Astrocyte (in vitro differentiated cells and primary cell): Measurements from ENCODE around the gene ABHD12. TPM values are rescaled to one million over a fixed set of nuclear protein-coding genes. Genes with fewer than 3 reads are reported as not detected.

Experiments
- DNase-seq: peaks from one replicate; pipeline ENCODE4 v3.0.0-alpha.2; 2010; ENCODE audit warnings: low read depth
- FAIRE-seq: peaks from 2 replicates; lab custom pipeline; 2011; peaks lifted over from hg19 to GRCh38; lab: Jason Lieb, UNC
- H2AFZ ChIP-seq: 2 replicates; pipeline ENCODE4 v1.6.0; 2012; ENCODE audit warnings: low read depth, low read length, inconsistent platforms
- H3K27ac ChIP-seq: 2 replicates; pipeline ENCODE4 v1.5.1; 2011; ENCODE audit warnings: low read depth, low read length, inconsistent platforms
- H3K27me3 ChIP-seq: 2 replicates; pipeline ENCODE4 v1.6.0; 2011; ENCODE audit warnings: low read length, inconsistent platforms; ENCODE audit not compliant: insufficient read depth
- H3K36me3 ChIP-seq: 2 replicates; pipeline ENCODE4 v1.5.1; 2011; ENCODE audit warnings: low read length, inconsistent platforms; ENCODE audit not compliant: insufficient read depth
- H3K4me1 ChIP-seq: 2 replicates; pipeline ENCODE4 v1.5.1; 2011; ENCODE audit warnings: low read length, inconsistent platforms; ENCODE audit not compliant: insufficient read depth
- H3K4me2 ChIP-seq: 2 replicates; pipeline ENCODE4 v1.6.0; 2012; ENCODE audit warnings: low read length, inconsistent platforms
- H3K4me3 ChIP-seq: 2 replicates; pipeline ENCODE4 v1.5.1; 2011; ENCODE audit warnings: low read depth, mild to moderate bottlenecking, low read length, inconsistent platforms; ENCODE audit not compliant: insufficient read depth
- H3K79me2 ChIP-seq: 2 replicates; pipeline ENCODE4 v1.6.0; 2012; ENCODE audit warnings: mild to moderate bottlenecking, low read length, inconsistent platforms; ENCODE audit not compliant: insufficient read depth
- H3K9ac ChIP-seq: 2 replicates; pipeline ENCODE4 v1.6.0; 2012; ENCODE audit warnings: mild to moderate bottlenecking, low read length, inconsistent platforms
- H3K9me3 ChIP-seq: 2 replicates; pipeline ENCODE4 v1.5.1; 2012; ENCODE audit warnings: low read depth, mild to moderate bottlenecking, low read length, inconsistent platforms; ENCODE audit not compliant: insufficient read depth
- H4K20me1 ChIP-seq: 2 replicates; pipeline ENCODE4 v1.6.0; 2012; ENCODE audit warnings: low read length, inconsistent platforms; ENCODE audit not compliant: insufficient read depth
- H3K27ac Mint-ChIP-seq: one replicate; pipeline ENCODE4 v1.8.0; 2021; ENCODE audit warnings: mild to moderate bottlenecking, mixed read lengths; ENCODE audit not compliant: unreplicated experiment
- H3K27me3 Mint-ChIP-seq: one replicate; pipeline ENCODE4 v1.8.0; 2021; ENCODE audit warnings: low read depth, mixed read lengths; ENCODE audit not compliant: unreplicated experiment
- H3K36me3 Mint-ChIP-seq: one replicate; pipeline ENCODE4 v1.8.0; 2021; ENCODE audit warnings: low read depth, mixed read lengths; ENCODE audit not compliant: unreplicated experiment
- H3K4me1 Mint-ChIP-seq: one replicate; pipeline ENCODE4 v1.8.0; 2021; ENCODE audit warnings: low read depth, mixed read lengths; ENCODE audit not compliant: unreplicated experiment
- H3K4me3 Mint-ChIP-seq: one replicate; pipeline ENCODE4 v1.8.0; 2021; ENCODE audit warnings: mild to moderate bottlenecking, moderate library complexity, mixed read lengths; ENCODE audit not compliant: unreplicated experiment
- H3K9me3 Mint-ChIP-seq: one replicate; pipeline ENCODE4 v1.8.0; 2021; ENCODE audit warnings: mild to moderate bottlenecking, mixed read lengths; ENCODE audit not compliant: unreplicated experiment
- EZH2 ChIP-seq: IDR thresholded peaks from 2 replicates; pipeline ENCODE4 v1.6.1; 2012; ENCODE audit warnings: mild to moderate bottlenecking, low read length, inconsistent platforms; ENCODE audit not compliant: insufficient read depth
- total RNA-seq: library from RNA; stranded (reverse); gene quantifications from 2 replicates; pipeline ENCODE4 v1.2.1, GENCODE V29; 2021
- TF ChIP-seq, protein P1 (sequence below): IDR thresholded peaks from 2 replicates; pipeline ENCODE4 v1.5.1; 2011; ENCODE audit warnings: low read depth, mild to moderate bottlenecking, inconsistent platforms, low read length, moderate library complexity; ENCODE audit not compliant: insufficient read depth

Gene ABHD12
- total RNA-seq, 1 donor from 2014 or later = 98.1 TPM

DNA sequence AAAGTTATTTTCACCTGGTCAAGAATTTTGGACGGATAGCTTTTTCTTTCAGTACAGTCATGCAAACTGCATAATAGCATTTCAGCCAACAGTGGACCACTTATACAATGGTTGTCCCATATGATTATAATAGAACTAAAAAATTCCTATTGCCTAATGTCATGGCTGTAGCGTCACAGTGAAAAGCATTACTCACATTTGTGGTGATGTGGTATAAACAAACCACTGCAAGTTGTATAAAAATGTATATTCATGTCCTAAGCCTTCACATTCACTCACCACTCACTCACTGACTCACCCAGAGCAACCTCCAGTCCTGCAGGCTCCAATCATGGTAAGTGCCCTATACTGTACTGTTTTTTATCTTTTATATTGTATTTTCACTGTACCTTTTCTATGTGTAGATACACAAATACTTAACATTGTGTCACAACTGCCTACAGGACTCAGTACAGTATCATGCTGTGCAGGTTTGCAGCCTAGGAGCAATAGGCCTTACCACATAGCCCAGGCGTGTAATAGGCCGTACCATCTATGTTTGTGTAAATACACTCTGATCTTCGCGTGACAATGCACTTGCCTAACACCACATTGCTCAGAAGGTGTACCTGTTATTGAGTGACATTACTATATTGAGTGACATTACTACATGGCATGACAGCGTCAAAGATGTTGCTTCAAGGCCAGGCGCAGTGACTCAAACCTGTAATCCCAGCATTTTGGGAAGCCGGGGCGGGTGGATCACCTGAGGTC, 17.9 kb downstream of the ABHD12 start:
- FAIRE-seq (no peak), DNase-seq (peak; percentile 98)
- Mint-ChIP-seq H3K27me3 (no peaks in the 10 kb centered on the region), H3K36me3 (peaks cover 25% of the 10 kb centered on the region), H3K9me3 (peaks cover 11% of the 10 kb centered on the region), H3K4me3 (no peak overlapping the region), H3K27ac (peak overlapping the region; percentile 55), H3K4me1 (peaks cover 22% of the 10 kb centered on the region)
- Histone ChIP-seq H3K79me2 (peaks cover 62% of the 10 kb centered on the region), H3K36me3 (no peaks in the 10 kb centered on the region), H3K27me3 (no peaks in the 10 kb centered on the region), H3K9ac (peak overlapping the region; percentile 43), H3K4me2 (peak overlapping the region; percentile 35), H3K4me3 (no peak overlapping the region), H3K9me3 (peaks cover 16% of the 10 kb centered on the region), H4K20me1 (no peaks in the 10 kb centered on the region), H3K27ac (peak overlapping the region; percentile 81), H3K4me1 (peaks cover 6% of the 10 kb centered on the region), H2AFZ (no peak overlapping the region)
- TF ChIP-seq, protein P1, sequence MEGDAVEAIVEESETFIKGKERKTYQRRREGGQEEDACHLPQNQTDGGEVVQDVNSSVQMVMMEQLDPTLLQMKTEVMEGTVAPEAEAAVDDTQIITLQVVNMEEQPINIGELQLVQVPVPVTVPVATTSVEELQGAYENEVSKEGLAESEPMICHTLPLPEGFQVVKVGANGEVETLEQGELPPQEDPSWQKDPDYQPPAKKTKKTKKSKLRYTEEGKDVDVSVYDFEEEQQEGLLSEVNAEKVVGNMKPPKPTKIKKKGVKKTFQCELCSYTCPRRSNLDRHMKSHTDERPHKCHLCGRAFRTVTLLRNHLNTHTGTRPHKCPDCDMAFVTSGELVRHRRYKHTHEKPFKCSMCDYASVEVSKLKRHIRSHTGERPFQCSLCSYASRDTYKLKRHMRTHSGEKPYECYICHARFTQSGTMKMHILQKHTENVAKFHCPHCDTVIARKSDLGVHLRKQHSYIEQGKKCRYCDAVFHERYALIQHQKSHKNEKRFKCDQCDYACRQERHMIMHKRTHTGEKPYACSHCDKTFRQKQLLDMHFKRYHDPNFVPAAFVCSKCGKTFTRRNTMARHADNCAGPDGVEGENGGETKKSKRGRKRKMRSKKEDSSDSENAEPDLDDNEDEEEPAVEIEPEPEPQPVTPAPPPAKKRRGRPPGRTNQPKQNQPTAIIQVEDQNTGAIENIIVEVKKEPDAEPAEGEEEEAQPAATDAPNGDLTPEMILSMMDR = no peak
- no peak for TF ChIP-seq EZH2

DNA sequence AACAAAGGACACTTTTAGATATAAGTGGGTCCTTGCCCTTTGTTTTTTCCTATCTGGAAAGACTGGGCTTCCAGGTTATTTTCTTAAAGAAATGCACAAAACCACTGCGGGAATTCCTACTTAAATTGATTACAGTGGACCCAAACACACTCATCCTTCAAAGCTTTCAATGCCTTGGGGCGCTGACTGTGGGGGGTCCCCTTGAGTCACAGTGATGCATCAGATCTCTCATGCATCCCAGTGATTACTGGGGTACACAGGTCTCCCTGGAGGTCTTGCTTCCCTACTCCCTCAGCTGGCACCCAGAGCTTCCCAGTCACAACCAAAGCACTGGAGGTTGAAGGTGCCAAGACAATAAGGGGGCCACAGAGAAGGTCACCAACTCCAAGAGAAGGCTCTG, 20.7 kb downstream of the ABHD12 start:
- TF ChIP-seq, protein P1 = no peak
- no peak for TF ChIP-seq EZH2
- Mint-ChIP-seq H3K27ac (no peak overlapping the region), H3K4me1 (peaks cover 19% of the 10 kb centered on the region), H3K27me3 (no peaks in the 10 kb centered on the region), H3K9me3 (peaks cover 11% of the 10 kb centered on the region), H3K36me3 (peaks cover 27% of the 10 kb centered on the region), H3K4me3 (no peak overlapping the region)
- peaks cover 16% of the 10 kb centered on the region for H3K9me3 ChIP-seq
- H3K4me1 ChIP-seq = peaks cover 6% of the 10 kb centered on the region
- H3K4me2 ChIP-seq = no peak overlapping the region
- FAIRE-seq (no peak), DNase-seq (no peak)
- H3K36me3 ChIP-seq = no peaks in the 10 kb centered on the region
- H4K20me1 ChIP-seq = no peaks in the 10 kb centered on the region
- H3K27me3 ChIP-seq = no peaks in the 10 kb centered on the region
- peaks cover 56% of the 10 kb centered on the region for H3K79me2 ChIP-seq
- H3K27ac ChIP-seq = no peak overlapping the region
- H3K4me3 ChIP-seq = no peak overlapping the region
- no peak overlapping the region for H2AFZ ChIP-seq
- H3K9ac ChIP-seq = no peak overlapping the region

DNA sequence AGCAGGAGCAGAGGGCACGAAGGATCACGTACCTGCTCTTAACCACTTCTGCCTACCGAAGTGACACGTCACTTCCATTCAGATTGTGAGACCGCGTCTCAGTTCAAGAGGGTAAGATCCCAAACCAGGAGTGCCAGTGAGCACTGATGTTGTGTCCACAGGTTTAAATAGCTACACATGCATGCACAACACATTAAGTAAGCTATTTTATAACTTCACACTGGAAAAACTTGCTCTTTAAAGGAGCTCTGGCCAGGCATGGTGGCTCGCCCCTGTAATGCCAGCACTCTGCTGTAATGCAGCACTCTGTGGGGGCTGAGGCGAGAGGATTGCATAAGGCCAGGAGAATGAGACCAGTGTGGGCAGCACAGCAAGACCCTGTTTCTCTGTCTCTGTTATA, 21.1 kb downstream of the ABHD12 start:
- peaks cover 11% of the 10 kb centered on the region for H3K9me3 Mint-ChIP-seq
- H3K27me3 Mint-ChIP-seq = no peaks in the 10 kb centered on the region
- peaks cover 16% of the 10 kb centered on the region for H3K9me3 ChIP-seq
- H3K4me3 Mint-ChIP-seq = no peak overlapping the region
- no peak for TF ChIP-seq EZH2
- TF ChIP-seq, protein P1 = no peak
- H3K79me2 ChIP-seq = peaks cover 56% of the 10 kb centered on the region
- peaks cover 6% of the 10 kb centered on the region for H3K4me1 ChIP-seq
- H3K4me3 ChIP-seq = no peak overlapping the region
- DNase-seq (no peak), FAIRE-seq (no peak)
- H3K4me2 ChIP-seq = no peak overlapping the region
- H3K9ac ChIP-seq = no peak overlapping the region
- H4K20me1 ChIP-seq = no peaks in the 10 kb centered on the region
- no peak overlapping the region for H3K27ac ChIP-seq
- no peaks in the 10 kb centered on the region for H3K36me3 ChIP-seq
- peak overlapping the region; percentile 28 for H3K27ac Mint-ChIP-seq
- H2AFZ ChIP-seq = no peak overlapping the region
- peaks cover 15% of the 10 kb centered on the region for H3K4me1 Mint-ChIP-seq
- H3K27me3 ChIP-seq = no peaks in the 10 kb centered on the region
- peaks cover 23% of the 10 kb centered on the region for H3K36me3 Mint-ChIP-seq
